NK-92 (cell line): ENCODE measurements around the gene ARFGAP3.
"Not testable (repeated sequence)": the region's sequence is repeated elsewhere in the genome, so short reads cannot be mapped to it uniquely, and the experiment has no call there.

Experiments
- DNase-seq: peaks from one replicate; lab custom pipeline; 2025; ENCODE audit not compliant: unreplicated experiment; lab: John Stamatoyannopoulos, UW

Gene ARFGAP3

DNA sequence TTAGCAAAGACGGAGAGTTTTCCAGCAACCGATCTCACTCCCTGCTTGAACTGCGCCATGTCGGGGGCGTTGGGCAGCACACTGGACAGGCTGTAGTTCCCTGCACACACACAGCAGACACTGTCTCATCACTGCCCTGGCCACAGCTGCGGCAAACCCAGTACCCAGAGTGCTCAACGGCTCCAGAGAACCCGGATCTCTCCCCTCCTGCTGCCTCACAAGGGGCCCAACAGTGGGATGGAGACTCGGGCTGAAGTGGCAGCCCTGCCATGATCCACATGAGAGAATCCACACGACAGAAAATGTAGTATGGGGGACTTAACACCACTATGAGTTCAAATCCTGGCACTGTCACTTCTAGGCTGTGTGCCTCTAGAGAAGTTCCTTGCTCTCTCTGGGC lies 58.0 kb downstream of the ARFGAP3 start:
- DNase-seq = no peak

DNA sequence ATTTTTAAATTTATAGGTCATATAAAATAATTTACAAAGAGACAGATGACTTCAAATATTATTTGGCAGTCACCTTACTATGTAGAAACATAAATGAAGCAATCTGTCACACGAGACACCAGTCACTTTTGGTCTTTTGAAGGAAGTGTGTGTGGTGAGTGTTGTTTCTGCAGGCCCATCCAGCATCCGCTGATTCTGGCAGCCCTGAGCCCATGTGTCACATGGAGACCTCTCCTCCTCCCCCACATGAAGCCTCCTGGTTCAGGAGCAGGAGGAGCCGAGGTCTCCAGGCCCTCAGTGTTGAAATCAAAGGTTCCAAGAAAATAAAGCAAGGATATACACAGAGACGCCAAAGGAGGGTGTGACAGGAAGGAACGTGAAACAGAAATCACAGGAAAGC lies 60.1 kb downstream of the ARFGAP3 start:
- no peak for DNase-seq

DNA sequence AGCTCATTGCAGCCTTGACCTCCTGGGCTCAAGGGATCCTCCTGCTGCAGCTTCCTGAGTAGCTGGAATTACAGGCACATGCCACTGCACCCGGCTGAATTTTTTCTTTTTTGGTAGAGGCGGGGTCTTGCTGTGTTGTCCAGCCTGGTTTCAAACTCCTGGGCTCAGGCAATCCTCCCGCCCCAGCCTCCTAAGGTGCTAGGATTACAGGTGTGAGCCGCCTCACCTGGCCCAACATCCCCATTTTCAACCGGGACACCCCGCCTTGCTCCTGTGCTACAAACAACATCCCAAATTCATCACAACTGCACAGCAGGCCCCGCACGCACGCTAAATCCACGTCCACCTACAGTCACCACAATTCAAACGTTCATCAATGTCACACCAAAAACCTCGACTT lies 61.0 kb downstream of the ARFGAP3 start:
- no peak for DNase-seq

DNA sequence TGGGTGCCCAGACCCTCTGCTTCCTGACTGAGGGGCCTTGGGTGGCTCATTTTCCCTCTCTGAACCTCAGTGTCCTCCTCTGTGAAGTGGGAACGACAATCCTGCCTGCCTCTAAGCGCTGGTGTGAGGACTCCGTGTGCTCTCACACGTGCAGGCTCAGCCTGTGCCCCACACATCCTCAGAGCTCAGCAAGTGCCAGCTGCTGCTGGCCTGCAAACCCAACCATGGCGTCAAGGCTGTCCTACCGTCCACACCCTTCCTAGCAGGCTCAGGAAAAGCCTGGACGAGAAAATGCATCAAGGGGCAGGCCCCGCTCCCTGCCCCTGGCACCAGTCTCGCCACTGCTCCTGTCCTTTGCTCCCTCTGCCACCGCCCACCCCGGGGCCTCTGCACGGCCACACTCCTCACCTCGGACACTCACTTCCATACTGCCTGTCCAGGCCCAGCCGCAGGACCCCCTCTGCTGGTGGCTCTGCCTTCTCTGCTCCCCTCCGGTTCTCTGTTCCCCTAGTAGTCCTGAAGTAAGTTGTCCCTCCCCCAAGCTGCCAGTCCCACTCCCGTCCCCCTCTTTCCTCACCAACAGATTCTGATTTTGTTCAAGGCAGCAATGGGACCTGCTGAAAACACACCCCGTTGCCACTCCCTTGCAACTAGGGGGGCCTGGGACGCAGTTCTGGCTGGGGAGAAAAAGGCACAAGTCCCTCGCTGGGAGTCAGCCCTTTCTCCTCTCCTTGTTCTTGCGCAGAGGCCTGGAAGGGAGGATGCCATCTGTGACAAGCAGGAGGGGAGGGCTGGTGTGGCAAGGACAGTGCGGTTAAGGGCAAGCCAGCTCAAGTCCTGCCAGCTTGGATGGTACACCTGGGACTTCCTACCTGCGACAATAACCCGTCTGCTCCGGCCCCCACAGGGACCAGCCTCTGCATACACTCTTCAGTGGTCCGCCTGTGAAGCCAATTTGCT lies 62.2 kb downstream of the ARFGAP3 start:
- DNase-seq = no peak

DNA sequence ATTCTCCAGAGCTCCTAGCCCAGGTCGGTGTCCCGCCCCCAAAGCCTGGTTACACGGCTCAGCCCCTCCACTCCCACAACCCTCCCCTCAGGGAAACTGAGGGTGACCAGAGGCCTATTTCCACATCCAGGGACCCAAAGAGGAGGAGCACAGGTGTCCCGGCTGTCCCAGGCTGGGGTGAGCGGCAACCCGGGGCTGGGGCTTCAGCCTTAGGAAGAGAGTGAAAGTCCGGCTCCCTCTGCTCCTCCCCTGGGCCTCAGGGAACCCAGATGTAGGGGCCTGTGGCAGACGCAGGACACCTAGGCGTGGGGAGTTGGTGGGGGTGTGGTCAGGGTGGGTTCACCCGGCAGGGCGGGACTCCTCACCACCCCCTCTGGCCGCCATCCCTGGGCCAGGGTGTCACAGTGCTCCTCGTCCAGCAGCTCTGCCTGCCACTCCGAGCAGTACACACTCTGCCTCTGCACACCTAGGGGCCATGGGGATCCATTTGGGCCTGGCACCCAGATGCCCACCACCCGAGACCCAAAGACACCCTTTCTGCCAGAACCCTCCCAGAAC lies 63.1 kb downstream of the ARFGAP3 start:
- DNase-seq = no peak

DNA sequence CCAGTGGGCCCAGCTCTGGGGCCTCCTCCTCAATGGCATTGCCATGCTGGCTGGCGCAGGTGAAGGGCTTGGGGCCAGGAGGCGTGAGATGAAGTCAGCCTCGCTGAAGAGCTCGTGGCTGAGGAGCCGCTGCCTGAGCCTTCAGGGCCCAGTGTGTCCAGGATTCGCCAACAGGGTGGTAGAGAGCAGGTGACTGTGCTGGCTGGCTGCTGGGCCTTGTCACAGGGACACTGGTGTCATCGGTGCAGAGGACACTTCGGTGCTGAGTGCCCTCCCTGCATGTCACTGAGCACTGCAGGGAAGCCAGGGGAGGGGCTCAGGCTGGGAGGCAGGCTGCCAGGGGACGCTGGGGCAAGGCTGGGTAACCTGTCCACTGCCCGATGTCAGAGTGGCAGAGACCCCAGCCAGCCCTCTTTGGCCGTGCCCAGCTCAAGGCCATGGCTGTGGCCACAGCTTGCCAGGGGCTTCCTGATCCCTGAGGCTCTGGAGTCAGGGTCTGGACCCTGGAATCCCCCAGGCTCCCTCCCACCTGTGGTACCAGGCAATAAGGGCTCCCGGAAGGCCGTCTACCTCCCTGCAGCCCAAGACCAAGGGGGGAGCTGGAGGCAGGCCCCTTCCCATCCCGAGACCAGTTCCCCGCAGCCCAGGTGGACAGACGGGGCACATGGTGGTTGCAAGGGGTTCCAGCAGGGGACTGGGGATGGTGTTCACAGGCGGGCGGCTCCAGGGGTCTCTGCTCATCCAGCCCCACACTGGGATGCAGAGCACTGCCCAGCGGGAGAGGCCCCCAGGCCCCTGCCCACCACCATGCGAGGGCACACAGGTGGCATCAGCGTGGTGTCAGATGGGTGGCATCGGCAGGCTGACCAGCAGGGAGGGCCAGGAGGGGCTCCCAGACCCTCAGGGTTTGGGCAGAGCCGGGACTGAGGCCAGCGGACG lies 63.9 kb downstream of the ARFGAP3 start:
- DNase-seq = no peak

DNA sequence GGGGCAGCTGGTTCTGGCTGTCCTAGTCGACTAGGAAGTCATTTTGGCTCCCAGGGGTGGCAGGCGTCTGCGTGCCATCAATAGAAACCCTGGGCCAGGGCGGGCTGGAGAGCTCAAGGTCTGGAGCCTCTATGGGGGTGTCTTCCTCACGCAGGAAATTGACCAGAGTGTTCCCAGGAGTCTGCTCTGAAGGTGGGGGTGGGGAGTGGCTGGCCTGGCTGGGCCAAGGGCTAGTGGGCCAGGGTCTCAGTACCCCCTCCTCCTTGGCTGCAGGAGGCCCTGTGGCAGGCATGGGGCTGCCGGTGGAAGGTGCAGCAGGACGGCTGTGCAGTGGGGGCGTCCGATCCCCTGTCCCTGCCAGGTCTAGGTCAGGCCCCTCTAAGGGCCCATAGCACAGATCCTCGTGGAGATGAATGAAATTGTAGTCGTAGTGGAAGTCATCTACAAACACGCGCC lies 64.6 kb downstream of the ARFGAP3 start:
- DNase-seq = no peak

DNA sequence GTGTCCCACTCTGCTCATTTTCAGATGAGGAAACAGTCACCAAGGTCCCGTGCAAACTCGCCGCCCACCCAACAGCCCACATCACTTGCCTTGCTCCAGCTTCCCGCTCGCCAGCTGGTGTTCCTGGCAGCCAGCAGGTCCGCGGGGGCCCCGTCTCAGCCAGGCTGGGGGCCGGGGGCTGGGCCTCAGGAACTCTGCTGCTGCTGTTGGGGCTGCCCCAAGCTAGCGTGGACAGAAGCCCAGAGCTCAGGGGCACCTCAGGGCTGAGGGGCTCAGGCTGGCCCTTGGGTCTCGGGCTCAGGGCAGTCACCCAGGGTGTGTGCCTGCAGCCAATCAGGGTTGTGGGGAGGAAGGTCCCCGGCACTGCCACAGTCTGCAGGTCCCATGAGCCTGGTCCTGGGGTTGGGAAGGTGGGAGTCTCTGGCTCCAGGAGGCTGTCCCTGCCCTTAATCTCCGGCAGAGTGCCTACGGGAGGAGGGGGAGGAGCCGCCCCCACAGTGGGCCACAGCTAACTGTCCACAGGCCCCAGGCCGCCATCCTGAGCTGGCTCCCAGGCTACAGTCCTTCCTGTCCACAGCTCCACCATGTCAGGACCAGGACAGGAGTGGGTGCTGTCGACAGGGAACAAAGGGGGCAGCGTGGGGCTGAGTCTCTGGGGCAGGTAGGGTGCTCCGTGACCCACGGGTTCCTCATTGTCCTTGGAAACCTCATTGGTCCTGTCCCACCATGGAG lies 65.2 kb downstream of the ARFGAP3 start:
- no peak for DNase-seq

DNA sequence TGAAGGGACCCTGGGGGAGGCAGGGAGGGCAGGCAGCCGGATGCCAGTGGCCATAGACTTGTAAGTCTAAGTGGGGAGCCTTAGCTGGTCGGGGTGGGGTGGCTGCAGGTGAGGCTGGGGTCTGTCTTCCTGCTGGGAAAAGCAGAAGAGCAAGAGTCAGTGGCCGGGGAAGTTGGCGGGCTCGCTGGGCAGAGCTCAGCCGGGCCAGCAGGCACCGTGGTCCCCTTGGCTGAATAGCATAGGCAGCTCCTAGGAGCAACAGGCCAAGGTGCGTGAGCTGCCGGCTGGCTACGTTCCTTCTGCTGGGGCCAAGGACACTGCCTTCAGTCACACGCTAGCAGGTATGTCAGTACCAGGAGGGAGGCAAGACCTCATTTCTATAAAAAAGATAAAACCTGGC lies 68.6 kb downstream of the ARFGAP3 start:
- no peak for DNase-seq

DNA sequence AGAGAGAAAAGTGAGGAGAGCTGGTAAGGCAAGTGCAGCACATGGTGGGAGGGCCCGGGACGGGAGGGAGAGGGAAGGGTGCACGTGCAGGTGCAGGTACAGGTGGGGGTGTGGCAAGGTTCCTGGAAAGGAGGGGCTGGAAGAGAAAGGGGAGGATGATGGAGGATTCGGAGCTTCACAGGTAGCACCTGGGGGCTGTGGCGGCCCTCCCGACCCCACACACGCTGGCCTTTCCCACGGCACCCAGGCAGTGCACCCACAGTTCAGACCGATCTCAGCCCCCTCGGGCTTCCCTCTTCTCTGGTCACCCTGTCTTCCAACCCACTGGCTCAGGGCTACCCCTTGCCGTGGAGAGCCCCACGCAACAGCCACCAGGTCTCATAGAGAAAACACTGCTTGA lies 69.1 kb downstream of the ARFGAP3 start:
- no peak for DNase-seq

DNA sequence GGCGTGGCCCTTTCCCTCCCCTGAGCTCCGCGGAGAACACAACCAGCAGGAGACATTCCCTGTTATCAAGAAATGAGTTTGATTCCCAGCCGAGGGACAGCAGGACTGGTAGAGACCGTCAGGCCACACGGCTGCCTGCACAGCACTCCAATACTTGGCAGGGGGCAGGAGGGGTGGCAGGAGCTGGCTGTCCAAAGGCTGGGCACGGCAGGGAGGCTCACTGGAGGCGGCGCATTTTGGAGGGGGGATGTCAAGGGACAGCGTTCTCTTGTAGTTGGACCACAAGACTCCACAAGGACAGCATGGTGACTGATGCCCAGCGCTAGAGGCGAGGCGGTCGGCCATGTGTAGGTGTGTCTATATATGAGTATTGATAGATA lies 69.7 kb downstream of the ARFGAP3 start:
- DNase-seq = no peak

DNA sequence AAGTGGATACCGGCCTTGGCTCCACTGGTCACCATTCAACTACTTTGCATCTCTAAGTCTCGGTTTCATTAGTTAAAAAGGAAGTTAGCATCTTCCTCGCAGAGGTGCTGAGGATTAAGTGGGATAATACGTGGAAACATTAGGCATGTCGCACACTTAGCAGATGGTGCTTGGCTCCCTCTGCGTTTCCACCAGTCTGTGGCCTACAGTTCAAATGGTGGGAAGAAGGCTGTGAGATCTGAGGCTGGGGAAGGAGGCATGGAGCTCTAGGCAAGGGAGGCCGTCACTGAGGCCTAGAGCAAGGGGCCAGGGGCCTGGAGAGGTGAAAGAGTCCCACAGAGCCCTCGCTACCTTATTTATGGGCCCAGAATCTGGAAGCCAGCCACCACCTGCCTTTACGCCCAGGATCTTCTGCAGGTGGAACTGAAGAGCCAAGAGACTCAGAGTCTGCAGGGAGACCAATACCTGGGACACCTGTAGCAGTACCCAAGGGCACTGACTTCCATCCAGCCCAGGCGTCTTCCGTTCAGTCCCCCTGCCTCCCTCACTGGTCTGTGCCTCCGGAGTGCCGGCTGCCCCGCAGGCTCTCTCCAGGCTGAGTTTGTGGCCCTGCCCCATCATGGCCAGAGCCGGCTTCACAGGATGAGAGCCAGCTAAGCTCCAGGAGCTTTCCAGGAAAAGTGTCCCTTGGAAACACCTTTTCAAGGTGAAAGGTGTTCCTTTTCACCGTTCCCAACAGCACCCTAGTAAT lies 70.3 kb downstream of the ARFGAP3 start:
- no peak for DNase-seq

DNA sequence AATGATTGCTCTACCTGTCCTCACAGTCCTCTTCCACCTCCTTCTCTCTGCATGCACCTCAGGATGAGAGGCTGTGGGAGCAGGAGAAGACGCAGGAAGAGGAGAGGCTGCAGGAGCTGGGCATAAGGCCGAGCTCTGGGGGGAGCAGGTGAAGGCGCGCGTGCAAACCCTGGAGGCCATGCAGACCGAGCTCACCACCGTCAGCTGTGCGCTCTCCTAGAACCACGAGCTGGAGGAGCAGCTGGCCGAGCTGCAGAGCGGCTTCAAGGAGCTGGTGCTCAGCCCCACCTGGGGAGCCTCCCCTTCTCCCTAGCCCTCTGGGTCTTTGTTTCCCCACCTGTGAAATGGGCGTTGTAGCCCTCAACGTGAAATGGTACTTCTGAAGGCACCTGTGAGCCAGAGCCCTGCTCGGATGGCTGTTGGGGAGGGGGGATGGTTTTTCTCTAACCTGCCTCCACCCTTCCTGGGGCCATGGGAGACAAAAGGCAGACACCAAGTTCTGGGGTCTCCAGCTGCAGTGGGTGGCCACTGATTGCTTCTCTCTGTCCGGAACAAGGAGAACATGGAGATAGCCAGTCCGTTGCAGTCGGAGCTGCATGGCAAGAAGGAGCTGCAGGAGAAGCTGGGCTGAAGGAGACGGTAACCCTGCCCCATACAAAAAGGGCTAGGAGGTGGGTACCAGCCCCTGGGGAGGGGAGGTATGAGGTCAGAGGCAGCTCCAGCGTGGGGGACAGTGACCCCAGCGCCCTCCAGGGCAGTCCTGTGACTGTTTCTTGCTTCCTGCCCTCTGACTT lies 71.2 kb downstream of the ARFGAP3 start:
- no peak for DNase-seq

DNA sequence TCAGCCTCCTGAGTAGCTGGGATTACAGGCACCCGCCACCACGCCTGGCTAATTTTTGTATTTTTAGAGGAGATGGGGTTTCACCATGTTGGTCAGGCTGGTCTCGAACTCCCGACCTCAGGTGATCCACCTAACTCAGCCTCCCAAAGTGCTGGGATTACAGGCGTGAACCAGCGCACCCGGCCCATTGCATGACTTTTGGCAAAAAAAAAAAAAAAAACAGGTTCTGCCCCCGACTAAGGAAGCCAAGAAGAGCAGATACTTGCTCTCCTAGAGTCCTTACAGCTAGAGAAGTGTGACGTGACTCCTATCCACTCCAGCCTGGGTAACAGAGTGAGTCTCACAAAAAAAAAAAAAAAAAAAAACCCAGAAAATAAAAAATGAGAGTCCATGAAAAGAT lies 74.8 kb downstream of the ARFGAP3 start:
- DNase-seq = not testable (repeated sequence)

DNA sequence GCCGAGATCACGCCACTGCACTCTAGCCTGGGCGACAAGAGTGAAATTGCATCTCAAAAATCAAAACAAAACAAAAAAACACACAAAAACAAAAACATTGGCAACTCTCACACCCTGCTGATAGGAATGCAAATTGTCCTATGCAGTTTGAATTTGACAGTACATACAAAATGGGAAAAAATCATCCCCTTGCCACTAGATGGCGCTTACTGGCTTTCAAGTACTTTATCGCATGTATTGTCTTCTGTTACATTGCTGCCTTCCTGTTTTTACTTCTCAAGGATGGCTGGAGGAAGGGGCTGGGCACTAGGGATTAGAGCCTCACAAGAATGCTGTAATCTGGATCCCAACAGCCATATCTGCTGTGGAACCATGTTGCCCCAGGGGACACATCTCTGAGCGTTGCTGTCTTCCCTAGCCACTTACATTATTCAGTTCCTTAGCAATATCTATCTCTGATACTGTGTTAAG lies 77.0 kb downstream of the ARFGAP3 start:
- DNase-seq = peak; percentile 15

DNA sequence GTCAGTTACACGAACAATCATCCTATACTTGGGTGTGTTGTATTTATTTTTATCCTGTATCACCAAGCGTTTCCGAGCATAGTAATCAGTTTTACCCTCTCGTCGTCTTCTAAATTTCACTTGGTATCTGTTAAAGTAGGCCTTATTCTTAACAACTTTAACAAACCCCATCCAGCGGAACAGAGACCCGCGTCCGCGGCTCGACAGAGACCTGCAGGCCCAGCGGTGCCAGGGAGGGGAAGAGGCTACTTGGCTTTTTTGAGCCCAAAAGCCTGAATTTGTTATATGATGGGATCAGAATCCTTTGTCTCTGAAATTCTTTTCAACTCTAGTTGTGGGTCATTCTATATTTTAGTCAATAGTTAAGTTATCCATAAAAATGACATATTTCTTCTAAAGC lies 79.9 kb downstream of the ARFGAP3 start:
- no peak for DNase-seq

DNA sequence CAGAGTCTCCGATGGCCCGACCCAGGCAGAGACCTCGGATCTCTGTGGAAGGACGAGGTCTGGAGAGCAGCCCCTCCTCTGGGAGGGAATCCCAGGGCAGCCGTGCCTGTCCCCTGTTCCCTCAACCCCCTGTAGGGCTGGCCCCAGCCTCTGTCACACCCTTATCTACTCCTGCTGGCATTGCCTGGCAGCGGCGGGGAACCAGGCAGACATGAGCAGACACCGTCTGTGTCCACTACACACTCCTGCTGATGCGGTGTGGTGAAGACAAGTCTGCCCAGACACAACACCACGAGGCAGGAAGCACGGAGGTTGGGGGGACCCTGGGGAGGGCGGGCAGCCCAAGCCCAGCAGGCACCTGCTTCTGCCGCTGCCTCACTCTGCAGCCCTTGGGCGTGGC lies 83.9 kb downstream of the ARFGAP3 start:
- DNase-seq = no peak

DNA sequence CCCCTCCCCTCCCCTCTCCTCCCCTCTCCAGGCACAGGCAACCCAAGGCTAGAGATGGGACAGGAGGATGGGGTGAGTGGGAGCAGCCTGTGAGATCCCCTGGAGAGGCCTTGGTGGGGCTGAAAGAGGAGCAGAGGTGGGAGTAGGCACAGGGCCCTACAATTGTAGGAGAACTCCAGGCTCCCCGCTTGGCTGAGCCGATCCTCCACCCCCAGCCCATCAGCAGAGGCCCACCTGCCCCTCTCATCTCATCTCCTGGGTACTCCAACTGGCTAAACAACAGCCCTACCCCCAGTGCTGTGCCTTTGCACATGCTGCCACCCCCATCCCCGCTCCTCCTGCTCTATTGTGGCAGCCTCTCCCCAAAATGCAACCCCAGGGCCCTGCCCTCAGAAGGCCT lies 84.4 kb downstream of the ARFGAP3 start:
- no peak for DNase-seq

DNA sequence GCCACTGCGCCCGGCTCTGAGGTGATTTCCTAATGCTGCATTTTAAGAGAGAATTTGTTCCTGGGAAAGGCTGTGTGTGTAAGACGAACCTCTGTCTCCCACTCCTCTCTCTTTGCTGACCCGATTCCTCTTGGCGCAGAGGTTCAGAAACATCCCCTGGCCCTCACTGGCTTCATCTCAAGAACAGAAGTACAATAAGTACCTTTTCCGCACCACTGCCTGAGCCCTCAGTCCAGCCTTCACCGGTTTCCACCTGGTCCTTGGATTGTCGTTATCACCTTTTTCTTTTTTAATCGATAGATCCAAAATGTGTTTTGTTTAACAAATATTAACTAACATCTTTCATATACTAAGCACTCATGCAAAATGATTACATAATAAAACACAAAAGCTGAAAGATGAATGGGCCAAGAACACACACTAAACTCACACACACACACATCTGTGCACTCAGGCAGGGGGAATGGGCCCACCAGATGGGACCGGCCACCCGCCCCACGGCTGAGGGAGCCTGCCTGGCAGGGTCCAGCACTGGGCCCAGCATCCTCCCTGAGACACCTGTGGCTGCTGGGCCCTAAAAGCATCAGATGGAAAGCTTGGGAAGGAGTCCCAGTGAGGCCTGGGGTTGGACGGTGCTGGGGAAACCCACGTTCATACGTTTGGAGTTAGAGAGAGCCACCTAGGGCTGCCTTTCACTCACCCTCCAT lies 86.0 kb downstream of the ARFGAP3 start:
- DNase-seq = no peak
